Raji (cell line): ENCODE measurements around the gene SREK1IP1.

Source experiments
- POLR2A ChIP-seq: IDR thresholded peaks from 2 replicates; pipeline ENCODE4 v1.6.1; 2011; ENCODE audit warnings: low read depth, low read length, control low read depth; ENCODE audit not compliant: insufficient read depth

The SREK1IP1 gene

GRCh38 chr5:64727150-64727549, 41.3 kb downstream of the SREK1IP1 start:
- TF ChIP-seq POLR2A: no peak

GRCh38 chr5:64722588-64722987, 45.9 kb downstream of the SREK1IP1 start:
- no peak for TF ChIP-seq POLR2A

GRCh38 chr5:64707191-64707590, 61.3 kb downstream of the SREK1IP1 start:
- TF ChIP-seq POLR2A: no peak

- TF ChIP-seq POLR2A: no peak
Observed at GRCh38 chr5:64700765-64701164, 67.7 kb downstream of the SREK1IP1 start.

- TF ChIP-seq POLR2A: no peak
Observed at GRCh38 chr5:64693636-64694035, 74.9 kb downstream of the SREK1IP1 start.

GRCh38 chr5:64691291-64691690, 77.2 kb downstream of the SREK1IP1 start:
- no peak for TF ChIP-seq POLR2A

- no peak for TF ChIP-seq POLR2A
Observed at GRCh38 chr5:64690417-64691151, 77.9 kb downstream of the SREK1IP1 start, which contains the start of gene SHISAL2B. TSS of gene SHISAL2B (plus strand) at chr5:64690503. CDS start at chr5:64690624, 121 bp downstream.

GRCh38 chr5:64690104-64690416, 78.4 kb downstream of the SREK1IP1 start:
- no peak for TF ChIP-seq POLR2A

- TF ChIP-seq POLR2A: no peak
Observed at GRCh38 chr5:64688965-64689364, 79.5 kb downstream of the SREK1IP1 start.

- TF ChIP-seq POLR2A: no peak
Observed at GRCh38 chr5:64688391-64688790, 80.1 kb downstream of the SREK1IP1 start.

GRCh38 chr5:64685866-64686265, 82.6 kb downstream of the SREK1IP1 start:
- no peak for TF ChIP-seq POLR2A

GRCh38 chr5:64682608-64683007, 85.9 kb downstream of the SREK1IP1 start:
- no peak for TF ChIP-seq POLR2A

- no peak for TF ChIP-seq POLR2A
Observed at GRCh38 chr5:64680289-64680688, 88.2 kb downstream of the SREK1IP1 start.

- TF ChIP-seq POLR2A: no peak
Observed at GRCh38 chr5:64678374-64678773, 90.1 kb downstream of the SREK1IP1 start.

- TF ChIP-seq POLR2A: no peak
Observed at GRCh38 chr5:64671678-64672077, 96.8 kb downstream of the SREK1IP1 start.

- no peak for TF ChIP-seq POLR2A
Observed at GRCh38 chr5:64670277-64670676, 98.2 kb downstream of the SREK1IP1 start.
